GM19468 (cell line): ENCODE data around the gene TGFA.

Source experiments
- ATAC-seq: cut with Tn5 transposase; IDR thresholded peaks from one replicate; pipeline ENCODE4 v1.9.1; 2021; ENCODE audit warnings: mild to moderate bottlenecking, moderate library complexity, moderate number of reproducible peaks; ENCODE audit not compliant: unreplicated experiment; ENCODE audit errors: extremely low read depth

TGFA gene

DNA sequence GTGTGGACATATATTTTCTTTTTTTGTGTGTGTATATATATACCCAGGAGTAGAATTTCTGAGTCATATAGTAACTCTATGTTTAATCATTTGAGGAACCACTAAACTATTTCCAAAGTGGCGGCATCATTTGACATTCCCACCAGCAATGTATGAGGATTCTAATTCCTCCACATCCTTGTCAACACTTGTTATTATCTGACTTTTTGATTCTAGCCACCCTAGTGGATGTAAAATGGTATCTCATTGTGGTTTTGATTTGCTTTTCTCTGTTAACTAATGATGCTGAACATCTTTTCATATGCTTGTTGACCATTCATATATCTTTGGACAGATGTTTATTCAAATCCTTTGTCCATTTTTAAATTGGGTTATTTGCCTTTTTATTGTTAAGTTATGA, 120.3 kb downstream of the TGFA start:
- ATAC-seq = no peak

- ATAC-seq = no peak
Observed at GRCh38 chr2:70431716-70432347, 121.8 kb downstream of the TGFA start.

DNA sequence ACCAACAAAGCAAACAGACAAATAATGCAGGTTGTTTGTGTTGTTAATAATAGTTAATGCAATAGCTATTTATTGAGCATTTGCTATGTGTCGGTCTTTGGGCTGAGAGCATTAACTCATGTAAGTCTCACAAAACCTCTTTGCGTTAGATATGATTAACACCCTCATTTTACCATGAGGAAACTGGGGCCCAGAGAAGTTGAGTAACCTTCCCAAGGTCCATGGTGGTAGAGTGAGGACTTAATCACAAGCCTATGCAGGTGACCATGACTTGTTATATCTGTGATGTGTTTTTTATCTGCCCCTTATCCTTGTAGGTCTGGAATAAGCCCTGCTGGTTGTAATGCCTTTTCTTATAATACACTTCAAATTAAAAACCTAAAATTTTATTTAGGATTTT, 127.3 kb downstream of the TGFA start:
- no peak for ATAC-seq

DNA sequence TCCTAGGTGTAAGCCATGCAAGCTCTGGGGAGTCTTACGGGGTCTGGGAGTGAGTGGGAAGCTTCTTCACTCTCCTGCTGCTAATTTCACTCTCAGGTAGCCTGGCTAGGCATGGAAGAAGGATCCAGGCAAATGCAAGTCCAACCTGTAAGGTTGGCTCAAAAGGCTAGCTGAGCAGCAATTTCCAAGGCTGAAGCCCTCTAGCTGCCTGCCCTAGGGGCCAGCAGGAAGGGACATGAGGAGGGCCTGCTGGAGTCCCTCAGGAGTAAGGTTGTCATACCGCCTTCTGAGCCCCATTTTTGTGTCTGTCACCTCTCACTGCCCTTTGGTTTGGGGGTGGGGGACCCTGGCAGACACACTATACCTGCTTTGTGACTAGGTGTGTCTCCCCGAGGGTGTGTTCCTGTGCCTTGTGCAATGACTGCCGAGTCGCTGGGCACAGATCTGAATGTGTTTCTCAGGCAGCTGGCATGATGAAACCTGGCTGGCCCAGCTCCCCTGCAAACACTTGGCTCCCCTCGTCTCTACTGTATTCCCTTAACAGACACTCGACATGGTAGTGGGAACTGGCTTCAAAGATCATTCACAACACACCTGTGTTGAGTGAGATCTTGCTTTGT, 127.8 kb downstream of the TGFA start:
- no peak for ATAC-seq

DNA sequence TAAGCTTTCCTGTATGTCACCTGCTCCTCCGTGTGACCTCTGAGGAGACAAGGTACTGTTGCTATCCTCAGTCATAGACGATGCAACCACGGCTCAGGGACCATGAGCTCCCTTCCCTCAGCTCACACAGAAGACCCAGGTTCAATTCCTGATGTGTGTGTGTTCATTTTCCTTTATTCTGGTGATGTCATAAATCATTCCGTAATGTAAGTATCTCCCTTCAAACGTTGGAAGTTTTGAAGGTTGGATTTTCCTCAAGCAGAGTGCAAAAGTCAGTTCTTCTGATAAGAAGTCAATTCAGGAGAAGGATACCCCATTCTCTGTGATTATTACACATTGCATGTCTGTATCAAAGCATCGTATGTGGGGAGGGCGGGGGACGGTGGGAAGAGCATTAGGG, 132.9 kb downstream of the TGFA start:
- no peak for ATAC-seq

DNA sequence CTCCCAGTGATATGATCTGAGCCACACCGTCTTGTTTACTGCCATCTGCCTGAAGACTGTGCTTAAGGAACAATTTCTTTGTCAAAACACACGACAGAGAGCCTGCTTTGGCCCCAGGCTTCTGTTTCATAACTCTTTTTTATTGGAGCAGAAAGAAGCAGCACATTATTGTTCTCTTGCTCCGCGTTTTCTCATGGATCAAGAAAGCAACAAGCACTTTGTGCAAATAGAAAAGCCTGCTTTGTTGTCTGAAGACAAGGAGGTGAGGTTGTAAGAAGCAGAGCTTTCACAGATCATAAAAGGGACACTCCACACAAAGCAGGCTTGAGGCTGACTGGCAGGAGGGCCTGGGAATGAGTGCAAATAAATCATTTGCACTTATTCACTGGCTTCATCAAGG, 133.5 kb downstream of the TGFA start:
- ATAC-seq = no peak

- ATAC-seq = no peak
Observed at GRCh38 chr2:70418514-70418913, 135.1 kb downstream of the TGFA start.

- ATAC-seq = no peak
Observed at GRCh38 chr2:70417011-70417410, 136.6 kb downstream of the TGFA start.

GRCh38 chr2:70412294-70413070, 141.1 kb downstream of the TGFA start:
- ATAC-seq = no peak

- ATAC-seq = no peak
Observed at GRCh38 chr2:70411483-70412125, 142.0 kb downstream of the TGFA start.

- no peak for ATAC-seq
Observed at GRCh38 chr2:70403267-70404053, 150.2 kb downstream of the TGFA start.

- no peak for ATAC-seq
Observed at GRCh38 chr2:70400539-70400938, 153.1 kb downstream of the TGFA start.

GRCh38 chr2:70399046-70399445, 154.6 kb downstream of the TGFA start:
- no peak for ATAC-seq
